HG03175 (cell line): ENCODE data around the gene TRAPPC3L.

Experiments
- ATAC-seq: cut with Tn5 transposase; IDR thresholded peaks from one replicate; pipeline ENCODE4 v1.9.1; 2021; ENCODE audit warnings: mild to moderate bottlenecking, moderate library complexity; ENCODE audit not compliant: unreplicated experiment

The TRAPPC3L gene

GRCh38 chr6:116468293-116468692 is 77.2 kb downstream of the TRAPPC3L start:
- no peak for ATAC-seq

GRCh38 chr6:116467514-116467913 is 78.0 kb downstream of the TRAPPC3L start:
- ATAC-seq: no peak

DNA sequence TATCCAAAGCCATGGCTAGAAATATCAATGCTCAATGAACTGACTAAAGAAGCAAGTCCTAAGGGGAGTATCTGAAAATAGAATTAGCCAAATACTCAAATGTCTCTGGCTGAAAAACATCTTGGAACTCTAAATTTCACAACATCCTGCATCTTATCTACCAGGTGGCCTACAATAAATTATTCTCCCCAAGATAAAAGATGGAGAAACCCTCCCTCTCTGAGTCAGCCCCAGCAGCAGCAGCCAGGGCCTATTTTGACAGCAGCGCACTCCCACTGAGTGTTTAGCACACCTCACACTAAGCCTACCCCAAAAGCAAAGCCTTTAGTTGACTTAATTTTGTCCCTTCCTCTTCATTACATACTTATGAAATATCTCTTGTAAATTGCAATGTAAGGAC is 78.4 kb downstream of the TRAPPC3L start:
- ATAC-seq: no peak

DNA sequence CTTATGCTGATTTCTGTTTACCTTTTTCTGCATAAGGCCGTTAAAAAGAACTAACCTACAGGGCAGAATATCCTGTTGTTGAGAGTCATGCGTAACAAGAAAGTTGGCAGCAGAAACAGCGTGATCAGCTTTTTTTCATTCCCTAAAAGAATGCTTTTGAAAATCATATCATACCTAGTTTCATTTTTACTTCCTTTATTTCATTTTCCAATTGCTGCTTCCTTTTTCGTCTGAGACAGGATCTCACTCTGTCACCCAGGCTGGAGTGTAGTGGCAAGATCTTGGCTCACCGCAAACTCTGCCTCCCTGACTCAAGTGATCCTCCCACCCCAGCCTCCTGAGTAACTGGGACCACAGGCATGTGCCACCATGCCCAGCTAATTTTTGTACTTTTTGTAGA is 80.2 kb downstream of the TRAPPC3L start:
- ATAC-seq: no peak

GRCh38 chr6:116463301-116463700 is 82.2 kb downstream of the TRAPPC3L start:
- ATAC-seq: no peak

DNA sequence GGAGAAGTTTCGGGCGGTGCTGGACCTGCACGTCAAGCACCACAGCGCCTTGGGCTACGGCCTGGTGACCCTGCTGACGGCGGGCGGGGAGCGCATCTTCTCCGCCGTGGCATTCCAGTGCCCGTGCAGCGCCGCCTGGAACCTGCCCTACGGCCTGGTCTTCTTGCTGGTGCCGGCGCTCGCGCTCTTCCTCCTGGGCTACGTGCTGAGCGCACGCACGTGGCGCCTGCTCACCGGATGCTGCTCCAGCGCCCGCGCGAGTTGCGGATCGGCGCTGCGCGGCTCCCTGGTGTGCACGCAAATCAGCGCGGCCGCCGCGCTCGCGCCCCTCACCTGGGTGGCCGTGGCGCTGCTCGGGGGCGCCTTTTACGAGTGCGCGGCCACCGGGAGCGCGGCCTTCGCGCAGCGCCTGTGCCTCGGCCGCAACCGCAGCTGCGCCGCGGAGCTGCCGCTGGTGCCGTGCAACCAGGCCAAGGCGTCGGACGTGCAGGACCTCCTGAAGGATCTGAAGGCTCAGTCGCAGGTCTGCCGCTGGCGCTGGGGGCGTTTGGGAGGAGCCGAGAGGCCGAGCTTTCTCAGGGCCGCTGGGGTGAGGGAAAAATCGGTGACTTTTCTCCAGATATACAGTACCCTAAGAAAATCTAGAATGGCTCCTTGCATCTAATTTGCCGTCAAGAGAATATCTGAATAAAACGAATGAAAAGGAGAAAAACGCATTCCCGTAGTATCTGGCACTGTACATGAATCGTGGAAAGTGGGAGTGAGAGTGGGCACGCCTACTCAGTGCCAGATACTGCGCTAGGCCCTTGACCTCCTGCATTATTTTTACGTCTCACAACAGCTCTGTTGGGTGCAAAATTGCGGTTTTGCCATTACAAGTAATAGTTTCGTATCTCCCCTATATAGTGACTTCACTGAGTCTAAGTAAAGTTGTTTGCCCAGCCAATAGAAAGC is 83.3 kb downstream of the TRAPPC3L start:
- peak; percentile 81 for ATAC-seq

DNA sequence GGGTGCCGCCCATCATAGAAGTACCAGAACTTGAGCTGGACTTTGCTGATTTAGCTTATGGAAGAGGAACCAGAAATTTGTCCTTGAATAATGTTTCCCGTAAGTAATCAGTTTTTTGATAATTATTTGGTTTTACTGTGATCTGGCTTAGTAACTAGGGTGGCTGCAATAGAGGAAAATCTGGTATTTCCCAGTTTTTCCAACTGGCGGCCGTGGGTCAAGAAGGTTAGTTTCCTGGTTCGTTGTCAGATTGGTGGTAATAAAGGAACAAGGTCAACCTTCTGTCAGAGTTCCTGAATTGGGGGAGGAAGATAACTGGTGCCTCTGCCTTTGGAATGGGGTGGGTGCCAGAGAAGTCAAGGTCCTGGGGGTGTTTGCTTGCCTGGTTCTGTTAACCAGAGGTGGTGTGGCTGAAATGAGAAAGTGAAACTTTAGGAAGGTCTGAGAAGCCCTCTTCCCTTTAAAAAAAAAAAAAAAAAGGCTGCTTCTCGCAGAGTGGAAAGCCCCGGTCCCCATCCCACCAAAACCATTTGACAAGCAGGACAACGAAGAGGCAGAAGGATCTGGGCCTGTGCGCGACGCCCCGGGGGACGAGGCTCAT is 84.1 kb downstream of the TRAPPC3L start, which contains the start of gene CALHM6:
TSS of gene CALHM6 (plus strand) at position 45 of the 601 bp plus-strand sequence. CDS start at position 600, 555 bp downstream.
- ATAC-seq: peak; percentile 8

GRCh38 chr6:116459927-116460326 is 85.6 kb downstream of the TRAPPC3L start:
- no peak for ATAC-seq

DNA sequence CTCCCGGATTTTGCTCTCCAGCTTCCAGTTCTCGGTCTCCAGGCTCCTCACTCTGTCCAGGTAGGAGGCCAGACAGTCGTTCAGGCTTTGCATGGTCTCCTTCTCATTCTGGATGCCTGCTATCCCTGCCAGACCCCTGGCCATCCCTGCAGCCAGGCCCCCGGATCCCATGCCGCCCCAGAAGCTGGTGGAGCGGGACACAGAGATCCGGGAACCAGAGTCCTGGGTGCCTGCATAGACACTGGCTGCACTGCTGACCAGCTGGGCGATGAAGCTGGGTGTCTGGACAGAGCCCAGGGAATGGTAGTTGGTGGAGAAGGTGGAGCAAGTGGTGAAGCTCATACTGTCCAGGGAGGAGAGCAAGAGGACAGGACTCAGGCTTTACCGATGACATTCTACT is 87.2 kb downstream of the TRAPPC3L start:
- ATAC-seq: no peak

- no peak for ATAC-seq
These were observed 88.6 kb downstream of the TRAPPC3L start for GRCh38 chr6:116456927-116457326.

- no peak for ATAC-seq
These were observed 89.4 kb downstream of the TRAPPC3L start for GRCh38 chr6:116456106-116456505.

DNA sequence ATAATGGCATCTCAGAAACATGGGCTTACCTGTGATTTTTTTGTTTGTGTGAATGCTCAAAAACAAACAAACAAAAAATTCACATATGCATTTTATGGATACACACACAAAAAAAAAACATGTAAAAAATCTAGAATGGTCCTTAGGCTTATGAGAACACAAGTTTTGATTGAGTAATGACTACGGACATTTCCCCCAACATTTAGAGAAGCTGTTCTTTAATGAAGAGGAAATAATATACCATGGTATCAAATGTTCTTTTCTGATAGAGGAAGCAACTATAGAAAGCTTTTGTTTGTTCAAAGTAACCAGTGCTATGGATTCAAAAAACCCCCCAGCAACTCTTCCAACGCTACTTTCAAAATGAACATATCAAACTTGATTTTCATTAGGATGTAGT is 93.0 kb downstream of the TRAPPC3L start:
- ATAC-seq: no peak

- ATAC-seq: no peak
These were observed 93.6 kb downstream of the TRAPPC3L start for GRCh38 chr6:116451916-116452315.

DNA sequence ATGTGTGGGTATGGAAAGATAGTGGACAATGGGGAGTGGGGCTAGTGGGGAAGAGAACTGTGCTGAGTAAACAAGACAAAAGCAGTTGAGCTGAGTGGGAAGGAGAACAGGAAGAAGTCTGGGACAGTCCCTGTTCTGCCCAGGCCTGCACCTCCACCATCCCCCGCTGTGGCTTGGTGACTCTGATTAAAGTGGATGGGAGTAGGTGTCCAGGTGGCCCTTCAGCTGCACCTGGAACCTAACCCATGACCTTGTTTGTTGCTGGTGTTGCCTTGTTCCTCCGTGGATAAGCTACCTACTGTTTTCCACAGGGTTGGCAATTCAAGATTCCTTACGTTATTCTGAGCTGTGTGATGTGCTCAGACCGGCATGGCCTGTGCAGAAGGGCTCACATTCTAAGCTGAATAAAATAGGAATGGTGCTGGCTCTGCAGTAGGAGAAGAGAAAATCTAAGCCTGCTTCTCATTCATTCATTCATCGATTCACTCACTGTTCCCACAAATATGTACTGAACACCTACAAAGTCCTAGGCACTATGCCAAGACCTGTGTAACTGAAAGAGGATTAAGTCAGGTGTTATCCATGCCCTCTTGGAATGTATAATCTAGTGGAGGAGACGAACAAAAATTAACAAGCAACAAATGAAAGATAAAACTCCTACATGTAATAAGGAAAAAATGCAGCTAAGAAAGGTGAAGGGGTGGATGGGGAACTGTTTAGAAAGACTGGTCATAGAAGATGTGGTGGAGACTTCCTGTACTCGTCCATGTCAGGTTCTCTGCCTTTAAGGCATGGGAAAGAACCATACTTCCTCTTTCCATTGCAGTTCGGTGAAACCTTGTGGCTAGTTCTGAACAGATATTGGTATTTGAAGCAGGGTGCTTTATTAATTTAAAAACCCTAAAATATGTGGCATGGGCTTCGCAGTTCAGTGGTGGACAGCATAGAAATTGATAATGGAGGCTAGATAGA is 94.4 kb downstream of the TRAPPC3L start:
- peak; percentile 90 for ATAC-seq

- ATAC-seq: no peak
These were observed 95.2 kb downstream of the TRAPPC3L start for GRCh38 chr6:116450185-116450710.

DNA sequence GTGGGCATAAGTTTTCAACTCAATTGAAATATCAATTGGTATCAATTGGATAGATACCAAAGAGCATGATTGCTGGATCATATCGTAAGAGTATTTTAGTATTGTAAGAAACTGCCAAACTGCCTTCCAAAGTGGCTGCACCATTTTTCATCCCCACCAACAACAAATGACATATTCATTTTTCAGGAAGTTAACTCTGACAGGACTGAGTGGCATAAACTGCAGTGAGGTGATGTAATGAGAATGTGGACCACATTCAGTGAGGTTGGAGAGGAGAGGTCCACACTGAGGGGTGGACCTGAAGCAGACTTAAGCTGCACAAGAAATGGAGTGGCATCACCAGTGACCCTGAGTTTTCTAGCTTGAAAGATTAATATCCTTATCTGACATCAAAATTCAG is 95.9 kb downstream of the TRAPPC3L start:
- ATAC-seq: no peak

GRCh38 chr6:116447496-116448011 is 97.9 kb downstream of the TRAPPC3L start:
- ATAC-seq: no peak

- no peak for ATAC-seq
These were observed 98.4 kb downstream of the TRAPPC3L start for GRCh38 chr6:116447052-116447451.

GRCh38 chr6:116446399-116446798 is 99.1 kb downstream of the TRAPPC3L start:
- ATAC-seq: no peak

DNA sequence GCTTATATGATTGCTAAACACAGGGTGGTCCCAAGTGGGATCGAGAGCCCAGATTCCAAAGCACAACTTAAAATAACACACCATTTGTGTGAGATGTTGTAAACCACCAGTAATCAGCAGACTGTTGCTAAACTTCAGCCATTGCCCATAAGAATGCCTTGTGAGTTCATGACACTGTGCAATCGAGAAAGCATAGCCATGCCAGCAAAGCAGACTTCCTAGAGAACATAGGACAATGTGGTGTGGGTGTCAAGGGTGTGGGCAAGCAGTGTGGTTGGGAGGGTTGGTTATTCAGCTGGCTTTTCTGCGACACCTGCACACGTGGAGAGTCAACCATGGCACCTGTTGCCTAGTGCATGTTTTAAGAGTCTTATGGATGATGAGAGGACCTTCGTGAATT is 100.4 kb downstream of the TRAPPC3L start:
- ATAC-seq: no peak
